ENCODE results near the gene SMARCD2.
"Not testable (repeated sequence)": the region's sequence is repeated elsewhere in the genome, so short reads cannot be mapped to it uniquely, and the experiment has no call there.

SMARCD2 gene

DNA sequence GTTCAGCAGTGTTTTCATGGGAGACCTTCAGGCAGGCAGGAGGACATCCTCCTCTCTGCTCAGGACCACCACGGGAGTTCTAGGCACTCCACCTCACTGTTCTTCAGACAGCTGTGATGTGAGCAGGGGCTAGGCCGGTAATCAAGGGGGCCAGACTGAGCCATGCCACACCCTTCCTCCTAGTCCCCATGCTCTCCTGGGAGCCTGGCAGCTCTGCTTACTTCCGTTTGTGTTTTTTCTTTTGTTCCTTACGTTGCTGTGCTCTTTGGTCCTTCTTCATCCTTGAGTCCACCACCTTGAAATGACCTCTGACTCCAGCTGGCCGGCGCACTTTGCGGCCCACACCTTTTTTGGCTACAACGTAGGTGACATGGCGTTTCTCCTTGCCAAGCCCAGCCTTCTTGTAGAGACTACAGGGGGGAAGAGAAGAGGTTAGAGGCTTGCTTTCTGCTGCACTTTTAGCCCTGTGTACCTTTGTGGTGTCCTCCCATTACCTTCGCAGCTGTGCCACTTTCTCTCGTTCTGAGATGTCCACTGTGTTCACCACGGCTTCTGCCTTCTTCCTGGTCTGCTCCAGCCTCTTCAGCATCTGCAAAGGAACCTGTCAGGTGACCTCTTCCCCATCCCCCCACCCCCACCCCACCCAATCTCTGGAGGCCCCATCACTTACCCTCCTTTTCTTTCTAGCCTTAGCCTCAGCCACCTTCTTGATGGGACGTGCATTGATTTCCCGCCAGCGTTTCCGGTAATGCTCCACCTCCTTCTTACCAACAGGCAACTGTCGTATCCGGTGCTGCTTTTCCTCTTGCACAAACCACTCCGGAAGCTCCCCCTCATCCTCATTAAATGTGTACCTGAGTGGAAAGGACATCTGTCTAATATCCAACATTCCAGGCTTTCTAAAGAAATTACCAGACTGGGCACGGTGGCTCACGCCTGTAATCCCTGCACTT, 22.6 kb downstream of the SMARCD2 start:
- no peak for DNase-seq
- in situ Hi-C loops (cut with MboI; ENCODE audit: low pct_unique_long_range_greater_than_20kb, low sequenced_read_pairs), result no loop called here

DNA sequence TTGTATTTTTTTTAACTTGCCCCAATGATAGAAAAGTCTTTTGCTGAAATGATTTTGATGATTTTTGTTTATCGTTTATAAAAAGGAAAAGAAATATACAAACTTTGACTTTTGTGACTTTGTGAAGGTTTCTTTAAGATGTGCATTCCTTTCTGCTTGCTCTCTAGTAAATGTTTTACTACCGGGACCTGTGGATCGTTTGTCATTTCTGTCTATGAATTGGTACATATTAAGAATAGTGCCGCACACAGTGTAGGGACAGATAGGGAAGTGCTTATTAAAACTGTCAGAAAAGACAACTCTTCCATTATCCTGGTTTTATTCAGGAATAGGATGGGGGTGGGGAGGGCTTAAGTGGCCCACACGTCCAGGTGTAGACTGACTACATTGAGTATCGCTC, 23.4 kb downstream of the SMARCD2 start:
- in situ Hi-C loops (cut with MboI; ENCODE audit: low pct_unique_long_range_greater_than_20kb, low sequenced_read_pairs), result no loop called here
- DNase-seq, result no peak

DNA sequence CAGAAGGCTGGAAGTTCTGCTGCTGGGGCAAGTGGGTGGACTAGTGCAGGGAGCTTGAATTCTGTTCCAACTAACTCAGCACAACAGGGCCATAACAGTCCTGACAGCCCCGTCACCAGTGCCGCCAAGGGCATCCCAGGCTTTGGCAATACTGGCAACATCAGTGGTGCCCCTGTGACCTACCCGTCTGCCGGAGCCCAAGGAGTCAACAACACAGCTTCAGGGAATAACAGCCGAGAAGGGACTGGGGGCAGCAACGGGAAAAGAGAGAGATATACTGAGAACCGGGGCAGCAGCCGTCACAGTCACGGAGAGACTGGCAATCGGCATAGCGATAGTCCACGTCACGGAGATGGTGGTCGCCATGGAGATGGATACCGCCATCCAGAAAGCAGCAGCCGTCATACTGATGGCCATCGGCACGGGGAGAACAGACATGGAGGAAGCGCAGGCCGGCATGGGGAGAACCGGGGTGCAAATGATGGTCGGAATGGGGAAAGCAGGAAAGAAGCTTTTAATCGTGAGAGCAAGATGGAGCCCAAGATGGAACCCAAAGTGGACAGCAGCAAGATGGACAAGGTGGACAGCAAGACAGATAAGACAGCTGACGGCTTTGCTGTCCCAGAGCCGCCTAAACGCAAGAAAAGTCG, 24.6 kb downstream of the SMARCD2 start:
- DNase-seq, result no peak
- in situ Hi-C loops (cut with MboI; ENCODE audit: low pct_unique_long_range_greater_than_20kb, low sequenced_read_pairs), result no loop called here

DNA sequence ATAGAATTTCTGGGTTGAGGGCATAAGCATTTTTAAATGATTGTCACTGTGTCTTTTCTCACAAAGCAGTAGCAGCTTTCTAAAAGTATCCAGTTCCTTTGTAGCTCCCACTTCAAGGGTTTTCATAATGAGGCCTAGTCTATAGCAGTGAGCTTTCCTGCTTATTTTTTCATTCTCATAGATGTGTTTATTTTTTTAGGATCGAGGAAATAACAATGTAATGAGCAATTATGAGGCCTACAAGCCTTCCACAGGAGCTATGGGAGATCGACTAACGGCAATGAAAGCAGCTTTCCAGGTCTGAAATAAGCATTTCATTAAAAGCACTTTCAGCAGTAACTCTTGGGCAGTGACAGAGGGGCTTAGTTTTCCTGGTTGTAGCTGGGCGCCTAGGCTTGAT, 25.8 kb downstream of the SMARCD2 start:
- no peak for DNase-seq
- in situ Hi-C loops (cut with MboI; ENCODE audit: low pct_unique_long_range_greater_than_20kb, low sequenced_read_pairs), result no loop called here

DNA sequence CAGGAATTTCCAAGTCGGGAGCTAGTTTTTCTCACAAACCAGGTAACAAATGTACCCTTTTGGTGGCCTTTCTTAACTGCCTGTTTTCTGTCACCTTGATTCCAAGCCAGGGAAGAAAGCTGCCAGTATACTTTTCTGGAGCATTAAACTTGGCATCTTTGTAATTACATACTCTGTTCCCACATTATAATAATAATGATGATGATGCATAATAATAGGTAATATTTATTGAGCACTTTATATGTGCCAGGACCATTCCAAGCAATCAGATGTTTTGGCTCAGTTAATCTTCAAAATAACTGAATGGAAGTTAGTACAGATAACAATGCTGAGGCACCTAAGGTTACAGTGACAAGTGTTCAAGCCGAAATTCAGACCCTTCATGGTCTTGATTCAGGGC, 26.4 kb downstream of the SMARCD2 start:
- in situ Hi-C loops (cut with MboI; ENCODE audit: low pct_unique_long_range_greater_than_20kb, low sequenced_read_pairs), result no loop called here
- no peak for DNase-seq

DNA sequence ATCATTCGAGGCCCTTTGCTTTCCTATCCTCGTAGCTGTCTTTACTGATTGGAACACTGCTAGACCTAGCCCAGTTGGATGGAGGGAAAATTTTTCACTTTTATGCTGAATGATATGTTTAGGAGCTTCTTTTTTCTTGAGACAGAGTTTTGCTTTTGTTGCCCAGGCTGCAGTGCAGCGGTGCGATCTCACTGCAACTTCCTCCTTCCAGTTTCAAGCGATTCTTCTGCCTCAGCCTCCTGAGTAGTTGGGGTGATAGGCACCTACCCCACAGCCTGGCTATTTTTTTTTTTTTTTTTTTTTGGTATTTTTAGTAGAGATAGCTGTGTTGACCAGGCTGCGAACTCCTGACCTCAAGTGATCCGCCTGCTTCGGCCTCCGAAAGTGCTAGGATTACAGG, 32.5 kb downstream of the SMARCD2 start:
- DNase-seq, result no peak

DNA sequence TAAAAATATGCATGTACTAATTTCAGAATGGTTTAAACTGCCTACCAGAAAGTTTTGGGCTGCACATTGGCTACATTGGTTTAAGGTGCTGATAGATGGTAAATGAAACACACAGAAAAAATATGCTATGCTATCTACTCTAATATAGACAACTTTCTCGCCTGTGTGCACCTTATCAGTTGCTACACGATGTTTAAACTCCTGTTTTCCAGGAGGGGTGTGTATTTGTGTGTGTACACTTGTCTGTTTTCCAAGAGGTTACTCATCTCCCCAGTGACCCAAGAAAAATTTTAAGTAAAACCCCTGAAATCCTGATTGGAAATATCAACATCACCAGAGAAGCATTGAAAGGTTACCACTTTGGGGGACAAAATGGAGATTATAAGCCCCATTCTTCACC, 36.9 kb downstream of the SMARCD2 start:
- in situ Hi-C loops (cut with MboI; ENCODE audit: low pct_unique_long_range_greater_than_20kb, low sequenced_read_pairs), result no loop called here
- no peak for DNase-seq

More for the DNA sequence above, 32.5 kb downstream of the SMARCD2 start:
- in situ Hi-C loops (cut with MboI; ENCODE audit: low pct_unique_long_range_greater_than_20kb, low sequenced_read_pairs), result no loop called here

DNA sequence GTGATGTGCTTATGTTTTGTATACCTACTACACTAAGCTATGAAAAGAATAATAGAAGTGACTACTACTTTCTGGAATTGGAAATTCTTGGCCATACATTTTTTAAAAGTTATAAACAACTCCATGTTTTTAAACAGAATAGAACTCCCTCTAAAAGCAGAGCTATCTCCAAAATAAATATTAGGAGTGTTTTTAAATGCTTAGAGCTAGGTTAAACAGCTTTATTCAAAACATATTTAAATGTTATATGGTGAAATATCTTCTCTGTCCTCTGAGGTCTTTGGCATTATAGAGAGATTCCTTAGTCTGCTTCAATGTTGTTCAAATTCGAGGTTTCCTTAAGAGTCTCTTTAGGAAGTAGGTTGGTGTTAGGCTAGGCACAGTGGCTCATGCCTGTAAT, 38.2 kb downstream of the SMARCD2 start:
- in situ Hi-C loops (cut with MboI; ENCODE audit: low pct_unique_long_range_greater_than_20kb, low sequenced_read_pairs), result no loop called here
- no peak for DNase-seq

DNA sequence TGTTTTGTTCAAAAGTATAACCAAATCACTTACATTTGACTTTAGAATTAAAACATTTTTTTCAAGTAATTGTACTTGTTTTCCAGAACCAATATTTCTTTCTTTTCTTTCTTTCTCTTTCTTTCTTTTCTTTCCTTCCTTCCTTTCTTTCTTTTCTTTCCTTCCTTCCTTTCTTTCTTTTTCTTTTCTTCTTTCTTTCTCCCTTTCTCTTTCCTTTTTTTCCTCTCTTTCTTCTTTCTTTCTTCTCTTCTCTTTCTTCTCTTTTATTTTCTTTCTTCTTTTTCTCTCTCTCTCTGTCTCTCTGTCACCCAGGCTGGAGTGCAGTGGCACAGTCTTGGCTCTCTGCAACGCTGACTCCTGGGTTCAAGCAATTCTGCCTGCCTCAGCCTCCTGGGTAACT, 41.7 kb downstream of the SMARCD2 start:
- DNase-seq, result no peak
- in situ Hi-C loops (cut with MboI; ENCODE audit: low pct_unique_long_range_greater_than_20kb, low sequenced_read_pairs), result no loop called here

DNA sequence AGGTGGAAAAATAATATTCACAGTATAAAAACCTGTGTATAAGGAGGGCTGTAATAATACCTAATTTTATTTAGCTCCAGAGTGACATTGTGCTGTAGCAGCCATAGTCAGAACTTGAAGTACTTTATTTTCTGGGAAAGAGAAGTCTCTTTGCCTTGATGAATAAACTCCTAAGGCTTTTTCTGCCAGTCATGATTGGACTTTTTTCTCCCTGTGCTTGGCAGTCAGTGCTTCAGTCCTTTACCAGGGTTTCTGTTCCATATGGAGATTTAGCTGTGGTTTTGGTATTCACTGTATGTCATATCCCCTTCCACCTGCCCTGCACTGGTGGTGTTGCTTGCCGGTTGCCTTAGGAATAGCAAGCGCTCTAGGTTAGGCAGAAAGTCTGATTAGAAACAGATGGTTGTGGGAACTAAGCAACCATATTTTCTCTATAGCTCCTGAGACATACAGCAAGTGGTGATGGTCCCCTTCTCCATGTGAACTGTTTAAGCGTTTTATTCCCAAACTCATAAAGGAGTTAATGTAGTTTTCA, 43.8 kb downstream of the SMARCD2 start:
- in situ Hi-C loops (cut with MboI; ENCODE audit: low pct_unique_long_range_greater_than_20kb, low sequenced_read_pairs), result no loop called here
- DNase-seq, result no peak

DNA sequence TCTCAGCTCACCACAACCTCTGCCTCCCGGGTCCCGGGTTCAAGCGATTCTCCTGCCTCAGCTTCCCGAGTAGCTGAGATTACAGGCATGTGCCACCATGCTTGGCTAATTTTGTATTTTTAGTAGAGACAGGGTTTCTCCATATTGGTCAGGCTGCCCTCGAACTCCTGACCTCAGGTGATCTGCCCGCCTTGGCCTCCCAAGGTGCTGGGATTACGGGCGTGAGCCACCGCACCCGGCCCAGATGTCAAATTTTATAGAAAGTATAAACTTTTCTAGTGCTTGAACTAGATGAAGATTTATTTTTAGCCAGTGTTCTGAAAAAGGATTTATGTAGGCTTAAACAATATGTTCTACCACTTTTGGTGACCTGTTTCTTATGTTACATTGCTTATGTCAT, 46.1 kb downstream of the SMARCD2 start:
- DNase-seq; in situ Hi-C loops (cut with MboI; ENCODE audit: low pct_unique_long_range_greater_than_20kb, low sequenced_read_pairs): not testable (repeated sequence)

DNA sequence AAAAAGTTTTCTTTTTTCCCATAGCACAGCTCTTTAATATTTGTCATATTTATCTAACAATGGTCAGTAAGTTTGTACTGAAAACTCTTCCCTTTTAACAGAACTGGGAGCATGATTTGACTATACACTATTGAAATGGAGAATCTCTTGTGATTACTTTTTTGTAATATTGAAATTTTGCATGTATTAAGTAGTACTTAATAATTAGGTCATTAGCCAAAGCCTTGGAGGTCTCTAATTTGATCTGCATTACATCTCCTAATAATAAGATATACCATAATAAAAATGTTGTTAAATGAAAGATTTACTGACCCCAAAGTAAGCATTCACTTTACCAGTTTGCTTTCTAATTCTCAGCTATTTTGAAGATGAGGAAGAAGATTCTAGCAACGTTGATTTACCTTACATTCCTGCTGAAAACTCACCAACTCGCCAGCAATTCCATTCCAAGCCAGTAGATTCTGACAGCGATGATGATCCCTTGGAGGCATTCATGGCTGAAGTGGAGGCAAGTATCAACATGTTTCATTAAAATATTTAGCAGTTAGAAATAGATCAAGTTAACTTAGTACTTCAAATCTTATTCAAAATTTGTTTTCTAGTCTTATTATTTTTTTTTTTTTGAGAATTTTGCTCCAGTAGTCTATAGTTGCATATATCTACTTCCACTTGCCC, 50.3 kb downstream of the SMARCD2 start:
- in situ Hi-C loops (cut with MboI; ENCODE audit: low pct_unique_long_range_greater_than_20kb, low sequenced_read_pairs), result no loop called here
- no peak for DNase-seq

DNA sequence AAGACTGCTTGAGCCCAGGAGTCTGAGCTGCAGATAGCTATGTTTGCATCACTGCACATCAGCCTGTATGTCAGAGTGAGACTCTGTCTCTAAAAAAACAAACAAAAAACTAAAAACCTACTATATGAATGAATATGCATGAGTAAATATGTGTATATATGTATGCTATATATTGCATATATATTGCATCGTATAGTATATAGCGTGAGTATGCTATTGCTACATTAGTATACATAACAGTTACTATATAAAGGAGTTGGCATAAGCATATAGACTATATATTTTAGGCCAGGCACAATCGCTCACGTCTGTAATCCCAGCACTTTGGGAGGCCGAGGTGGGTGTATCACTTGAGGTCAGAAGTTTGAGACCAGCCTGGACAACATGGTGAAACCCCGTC, 52.4 kb downstream of the SMARCD2 start:
- no peak for DNase-seq
- in situ Hi-C loops (cut with MboI; ENCODE audit: low pct_unique_long_range_greater_than_20kb, low sequenced_read_pairs), result no loop called here

DNA sequence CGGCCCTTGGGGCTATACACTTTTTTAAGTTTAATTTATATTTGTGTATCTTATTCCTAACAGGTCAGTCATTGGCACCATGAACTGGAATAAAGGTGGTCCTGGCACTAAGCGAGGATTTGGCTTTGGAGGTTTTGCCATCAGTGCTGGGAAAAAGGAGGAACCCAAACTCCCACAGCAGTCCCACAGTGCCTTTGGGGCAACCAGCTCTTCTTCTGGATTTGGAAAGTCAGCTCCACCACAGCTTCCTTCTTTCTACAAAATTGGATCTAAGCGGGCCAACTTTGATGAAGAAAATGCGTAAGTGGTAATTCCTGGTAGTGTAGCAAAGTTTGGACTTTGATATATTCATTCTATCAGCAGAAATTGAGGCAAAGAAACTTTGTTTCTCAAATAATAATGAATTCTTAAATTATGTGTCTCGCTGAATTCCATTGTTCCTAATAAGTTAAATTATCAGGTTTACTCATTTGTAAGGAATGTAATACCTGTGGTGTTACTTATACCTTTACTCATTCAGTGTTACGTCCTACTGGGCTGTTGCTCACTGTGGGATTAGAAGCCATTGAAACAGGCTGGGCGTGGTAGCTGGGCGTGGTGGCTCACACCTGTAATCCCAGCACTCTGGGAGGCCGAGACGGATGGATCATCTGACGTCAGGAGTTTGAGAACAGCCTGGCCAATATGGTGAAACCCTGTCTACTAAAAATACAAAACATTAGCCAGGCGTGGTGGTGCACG, 55.3 kb downstream of the SMARCD2 start:
- DNase-seq, result no peak
- in situ Hi-C loops (cut with MboI; ENCODE audit: low pct_unique_long_range_greater_than_20kb, low sequenced_read_pairs), result no loop called here

DNA sequence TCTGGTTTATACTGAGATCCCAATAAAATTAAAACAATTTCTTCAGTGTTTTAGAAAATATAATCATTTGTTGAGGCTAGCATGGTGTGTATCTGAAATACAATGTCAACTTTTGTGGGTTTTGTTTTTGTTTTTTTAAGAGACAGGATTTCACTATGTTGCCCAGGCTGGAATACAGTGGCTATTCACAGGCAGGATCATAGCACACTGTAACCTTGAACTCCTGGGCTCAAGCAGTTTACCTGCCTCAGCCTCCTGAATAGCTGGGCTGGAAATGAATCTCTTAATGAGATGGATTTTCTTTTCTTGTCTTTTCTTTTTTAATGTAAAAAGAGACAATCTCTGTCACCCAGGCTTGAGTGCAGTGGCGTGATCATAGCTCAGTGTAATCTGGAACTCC, 56.4 kb downstream of the SMARCD2 start:
- DNase-seq, result no peak
- in situ Hi-C loops (cut with MboI; ENCODE audit: low pct_unique_long_range_greater_than_20kb, low sequenced_read_pairs), result no loop called here

DNA sequence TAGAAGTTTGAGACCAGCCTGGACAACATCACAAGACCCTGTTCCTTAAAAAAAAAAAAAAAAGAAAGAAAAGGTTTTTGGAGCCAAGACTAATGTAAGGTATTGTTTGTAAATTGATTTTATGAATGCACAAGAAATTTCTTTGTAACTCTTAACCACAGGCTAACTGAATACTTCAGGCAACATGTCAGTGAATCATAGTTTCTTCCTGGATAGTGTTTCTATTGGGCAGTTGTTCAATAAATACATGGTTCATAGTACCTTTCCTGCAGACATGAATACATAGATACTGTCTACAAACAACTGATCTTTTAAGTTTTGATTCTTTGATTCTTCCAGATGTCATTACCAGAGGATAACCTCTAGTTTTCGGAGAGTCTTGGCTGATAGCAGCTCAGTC, 56.9 kb downstream of the SMARCD2 start:
- in situ Hi-C loops (cut with MboI; ENCODE audit: low pct_unique_long_range_greater_than_20kb, low sequenced_read_pairs), result no loop called here
- no peak for DNase-seq

DNA sequence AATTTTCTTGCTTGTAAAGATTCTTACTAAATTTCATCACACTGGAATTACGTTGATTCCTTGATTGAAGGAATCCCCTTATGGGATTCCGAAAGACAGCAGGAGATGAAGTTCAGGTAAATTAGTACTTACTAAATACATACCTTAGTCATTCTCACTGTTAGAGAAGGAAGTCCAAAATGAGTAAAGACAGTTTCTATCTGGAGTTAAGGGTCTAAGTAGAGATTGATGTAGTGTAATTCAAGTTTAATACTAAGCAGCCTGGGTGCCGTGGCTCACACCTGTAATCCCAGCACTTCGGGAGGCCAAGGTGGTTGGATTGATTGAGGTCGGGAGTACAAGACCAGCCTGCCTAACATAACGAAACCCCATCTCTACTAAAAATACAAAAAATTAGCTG, 59.0 kb downstream of the SMARCD2 start:
- DNase-seq, result no peak
- in situ Hi-C loops (cut with MboI; ENCODE audit: low pct_unique_long_range_greater_than_20kb, low sequenced_read_pairs), result no loop called here
